Stimulated activated CD4-positive, alpha-beta T cell treated with anti-CD3 and anti-CD28 coated beads, Interleukin-4, amount 100 ng/mL, for 24 hours (primary cell): ENCODE results near the gene EVC.
"Not testable (repeated sequence)": the region's sequence is repeated elsewhere in the genome, so short reads cannot be mapped to it uniquely, and the experiment has no call there.

Source experiments
- DNase-seq: peaks from one replicate; pipeline ENCODE4 v3.0.0-alpha.2; 2020

The EVC gene

GRCh38 chr4:5791654-5792053 lies 80.7 kb downstream of the EVC start:
- no peak for DNase-seq

DNA sequence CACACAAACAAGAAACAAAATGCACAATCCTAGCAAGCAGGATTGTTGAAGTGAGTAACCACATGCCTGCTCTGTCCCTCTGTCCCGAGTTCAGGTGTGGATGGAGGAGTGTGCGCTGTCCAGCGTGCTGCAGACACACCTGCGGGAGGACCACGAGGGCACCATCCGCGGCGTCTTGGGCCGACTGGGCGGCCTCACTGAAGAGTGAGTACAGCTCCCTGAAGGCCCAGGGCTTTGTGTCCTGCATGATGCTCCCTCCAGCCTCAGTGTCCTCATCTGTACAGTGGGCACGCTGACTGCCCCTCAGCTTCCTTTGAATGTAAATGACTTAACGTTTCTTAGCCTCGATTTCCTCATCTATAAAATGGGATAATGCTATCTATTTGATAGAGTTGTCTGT lies 82.5 kb downstream of the EVC start:
- no peak for DNase-seq

DNA sequence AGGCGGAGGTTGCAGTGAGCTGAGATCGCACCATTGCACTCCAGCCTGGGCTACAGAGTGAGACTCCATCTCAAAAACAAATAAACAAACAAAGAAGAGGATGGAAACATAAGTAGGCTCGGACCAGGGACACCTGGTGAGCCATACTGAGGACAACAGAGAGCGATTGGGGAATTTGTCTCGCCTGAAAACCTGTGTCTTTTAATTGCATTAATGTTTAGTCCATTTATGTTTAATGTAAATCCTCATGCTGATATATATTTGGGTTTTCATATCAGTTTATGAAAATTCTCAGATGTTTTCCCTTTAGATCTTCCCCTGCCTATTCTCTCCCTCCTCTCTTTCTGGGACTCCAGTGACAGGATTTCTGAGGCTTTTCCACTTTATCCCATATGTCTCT lies 84.6 kb downstream of the EVC start:
- DNase-seq = no peak

GRCh38 chr4:5796976-5797375 lies 86.0 kb downstream of the EVC start:
- DNase-seq = no peak

GRCh38 chr4:5797866-5798265 lies 86.9 kb downstream of the EVC start:
- DNase-seq = no peak

DNA sequence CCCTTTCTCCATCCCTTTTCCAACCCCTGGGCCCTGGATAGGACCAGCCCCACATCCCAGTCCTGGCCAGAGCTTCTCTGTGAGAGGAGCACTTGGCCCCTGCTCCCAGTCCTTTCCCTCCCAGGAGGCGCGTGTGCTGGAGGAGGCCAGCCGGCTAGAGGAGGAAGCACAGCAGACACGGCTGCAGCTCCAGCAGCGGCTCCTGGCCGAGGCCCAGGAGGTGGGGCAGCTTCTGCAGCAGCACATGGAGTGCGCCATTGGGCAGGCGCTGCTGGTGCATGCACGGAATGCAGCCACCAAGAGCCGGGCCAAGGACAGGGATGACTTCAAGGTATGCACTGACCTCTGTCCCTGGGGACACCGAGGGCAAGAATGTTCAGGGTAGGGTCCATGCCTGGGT lies 87.5 kb downstream of the EVC start:
- no peak for DNase-seq

DNA sequence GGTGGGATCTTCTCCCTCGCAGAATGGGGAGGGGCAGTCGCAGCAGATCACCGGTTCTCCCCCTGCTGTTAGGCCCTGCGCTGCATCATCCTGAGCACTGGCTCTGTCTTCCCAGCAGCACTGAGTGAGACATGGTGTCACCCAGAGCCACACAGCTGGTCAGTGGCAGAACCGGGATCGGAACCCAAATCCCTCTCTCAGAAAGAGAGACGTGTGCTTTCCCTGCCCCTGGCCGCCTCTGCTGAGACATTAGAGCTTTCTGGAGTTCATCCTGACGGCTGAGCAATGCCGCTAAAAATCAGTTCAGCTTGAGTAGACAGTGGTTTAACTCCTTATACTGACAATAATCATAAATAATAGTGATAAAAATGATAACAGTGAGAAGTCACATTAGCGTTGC lies 87.9 kb downstream of the EVC start:
- DNase-seq = no peak

- DNase-seq = no peak
Observed at GRCh38 chr4:5799406-5799805, 88.4 kb downstream of the EVC start.

DNA sequence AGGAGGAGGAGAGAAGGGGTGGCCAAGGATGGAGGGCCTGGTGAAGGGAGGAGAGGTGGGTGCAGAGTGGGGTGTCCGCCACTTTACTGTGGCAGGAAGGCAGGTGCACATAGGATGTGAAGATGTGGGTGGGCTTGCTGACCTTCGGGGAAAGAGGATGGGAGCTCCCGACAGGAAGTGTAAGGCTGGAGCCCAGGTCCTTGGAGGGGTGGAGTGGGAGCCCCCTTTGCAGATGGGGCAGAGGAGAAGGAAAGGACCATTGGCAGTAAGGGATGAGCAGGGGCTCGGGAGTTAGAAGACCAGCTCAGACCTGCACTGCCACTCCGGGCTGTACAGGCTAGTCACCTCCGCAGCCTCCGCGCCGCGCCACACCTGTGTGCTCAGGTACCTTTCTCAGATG lies 89.5 kb downstream of the EVC start:
- no peak for DNase-seq

- no peak for DNase-seq
Observed at GRCh38 chr4:5801696-5802095, 90.7 kb downstream of the EVC start.

DNA sequence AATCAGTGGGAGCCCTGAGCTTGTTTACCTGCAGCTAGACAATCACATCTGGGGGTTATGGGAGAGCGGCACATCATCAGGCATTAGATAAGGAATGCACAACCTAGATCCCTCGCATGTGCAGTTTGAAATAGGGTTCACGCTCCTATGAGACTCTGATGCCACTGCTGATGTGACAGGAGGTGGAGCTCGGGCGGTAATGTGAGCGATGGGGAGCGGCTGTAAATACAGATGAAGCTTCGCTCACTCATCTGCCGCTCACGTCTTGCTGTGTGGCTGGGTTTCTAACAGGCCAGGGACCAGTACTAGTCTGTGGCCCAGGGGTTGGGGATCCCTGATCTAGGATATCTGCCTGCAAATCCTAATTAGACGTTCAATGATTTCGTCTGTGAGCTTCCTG lies 91.6 kb downstream of the EVC start:
- no peak for DNase-seq

GRCh38 chr4:5804656-5805055 lies 93.7 kb downstream of the EVC start:
- DNase-seq = no peak

GRCh38 chr4:5805270-5805669 lies 94.3 kb downstream of the EVC start:
- DNase-seq = no peak

GRCh38 chr4:5808081-5808741 lies 97.2 kb downstream of the EVC start:
- no peak for DNase-seq

DNA sequence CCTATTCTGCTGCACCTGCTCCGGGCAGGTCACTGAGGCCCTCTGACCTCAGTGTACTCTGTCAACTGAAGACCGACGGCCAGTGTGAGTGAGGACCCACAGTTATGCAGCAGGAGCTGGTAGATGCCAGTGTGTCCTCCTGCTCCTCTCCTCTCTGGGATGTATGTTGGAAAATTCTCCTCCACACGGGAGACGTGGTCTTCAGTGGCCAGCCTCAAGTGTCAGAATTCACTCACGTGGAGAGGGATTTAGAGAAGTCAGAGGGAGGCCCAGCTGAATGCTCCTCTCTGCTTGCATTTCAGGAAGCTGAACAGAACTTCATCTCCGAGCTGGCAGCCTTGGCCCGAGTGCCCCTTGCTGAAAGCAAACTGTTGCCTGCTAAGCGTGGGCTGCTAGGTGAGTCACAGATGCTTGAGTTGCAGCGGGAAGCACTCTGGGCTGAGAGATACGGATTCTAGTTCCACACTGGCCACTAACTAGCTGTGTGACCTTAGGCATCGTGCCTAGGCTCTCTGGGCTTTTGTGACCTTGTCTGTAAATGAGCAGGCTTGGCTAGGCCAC lies 98.3 kb downstream of the EVC start:
- DNase-seq = no peak

DNA sequence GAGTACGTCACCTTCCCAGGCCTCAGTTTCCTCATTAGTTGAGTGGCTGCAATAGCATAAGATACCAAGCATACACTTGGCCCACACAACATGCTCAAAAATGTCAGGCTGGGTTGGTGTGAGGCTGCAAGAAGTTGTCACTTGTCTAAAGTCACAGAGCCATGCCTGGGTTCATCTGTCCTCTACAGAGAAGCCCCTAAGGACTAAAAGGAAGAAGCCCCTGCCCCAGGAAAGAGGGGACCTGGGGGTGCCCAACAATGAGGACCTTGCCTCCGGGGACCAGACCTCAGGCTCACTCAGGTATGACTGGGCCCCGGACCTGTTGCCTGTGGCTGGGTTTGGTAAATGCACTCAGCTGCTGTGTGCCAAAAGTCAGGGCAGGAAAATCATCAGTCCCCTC lies 99.2 kb downstream of the EVC start:
- no peak for DNase-seq

DNA sequence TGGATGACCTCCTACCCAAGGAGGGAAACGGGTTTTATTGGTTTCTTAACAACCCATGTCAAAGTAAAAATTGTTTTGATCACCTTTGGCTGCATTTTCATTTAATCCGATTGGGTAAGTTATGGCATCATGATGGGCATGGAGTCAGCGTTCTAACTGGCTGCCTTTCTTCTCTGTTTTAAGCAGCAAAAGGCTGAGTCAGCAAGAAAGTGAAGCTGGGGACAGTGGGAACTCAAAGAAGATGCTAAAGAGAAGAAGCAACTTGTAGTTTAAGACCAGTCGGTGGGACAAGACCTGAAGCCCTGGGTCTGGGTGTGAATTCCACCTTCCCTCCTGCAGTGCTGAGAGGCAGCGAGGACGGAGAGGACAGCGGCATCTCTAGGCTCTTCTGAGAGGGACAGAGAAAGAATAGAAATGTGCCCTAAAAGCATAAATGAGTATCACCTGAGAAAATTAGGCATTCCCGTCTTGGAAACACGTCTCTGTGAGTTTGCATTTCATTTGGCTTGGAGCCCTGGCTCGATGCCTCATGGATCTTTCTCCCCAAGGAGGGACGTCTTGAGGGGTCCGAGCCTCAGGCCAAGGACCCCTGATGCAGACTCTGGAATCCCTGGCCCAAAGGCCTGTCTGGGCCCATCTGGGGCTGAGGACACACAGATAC lies 99.9 kb downstream of the EVC start:
- no peak for DNase-seq

- not testable (repeated sequence) for DNase-seq
Observed at GRCh38 chr4:5812057-5812456, 101.1 kb downstream of the EVC start.

- DNase-seq = no peak
Observed at GRCh38 chr4:5812506-5813229, 101.7 kb downstream of the EVC start.

GRCh38 chr4:5813882-5814255 lies 102.9 kb downstream of the EVC start:
- DNase-seq = no peak

GRCh38 chr4:5814421-5814820 lies 103.4 kb downstream of the EVC start:
- DNase-seq = no peak

GRCh38 chr4:5815641-5816040 lies 104.6 kb downstream of the EVC start:
- DNase-seq = no peak

GRCh38 chr4:5816101-5816500 lies 105.1 kb downstream of the EVC start:
- no peak for DNase-seq

- DNase-seq = no peak
Observed at GRCh38 chr4:5816851-5817375, 105.9 kb downstream of the EVC start.
